HEK293 (cell line): ENCODE measurements around the gene NKD1.

Experiments
- CTCF ChIA-PET: fragments of 350-600 bp; formaldehyde crosslinking; extraction: SDS; loops from one replicate; lab custom pipeline; 2021; ENCODE audit warnings: antibody characterized with exemption; lab: Yijun Ruan, JAX
- POLR2A ChIA-PET: fragments of 300-600 bp; formaldehyde crosslinking; extraction: SDS; loops from one replicate; lab custom pipeline; 2020; ENCODE audit warnings: antibody characterized with exemption, inconsistent platforms; lab: Yijun Ruan, JAX
- H3K27ac ChIP-seq: fragments of 200-500 bp; sonication (Bioruptor generic); 2 replicates; pipeline ENCODE4 v1.5.1; 2014; ENCODE audit warnings: low read depth, low read length, control low read depth, inconsistent platforms; ENCODE audit errors: extremely low read depth
- H3K36me3 ChIP-seq, 2 experiments: fragments of 200-500 bp in 1 of 2; sonication (Bioruptor generic) in 1 of 2; 1 replicate in 1 of 2; 2 replicates in 1 of 2; pipeline ENCODE4 v1.5.1; 2014 to 2017; ENCODE audit warnings: inconsistent platforms in 2 of 2, low read length in 2 of 2; ENCODE audit not compliant: control insufficient read depth in 2 of 2, insufficient read depth in 1 of 2
- H3K4me1 ChIP-seq: fragments of 200-500 bp; sonication (Bioruptor generic); 2 replicates; pipeline ENCODE4 v1.5.1; 2014; ENCODE audit warnings: mild to moderate bottlenecking, low read length, inconsistent platforms; ENCODE audit not compliant: control insufficient read depth, insufficient read depth
- H3K4me3 ChIP-seq: 2 replicates; pipeline ENCODE4 v1.5.1; 2011; ENCODE audit warnings: low read depth, mild to moderate bottlenecking, control low read depth, low read length, moderate library complexity
- H3K9me3 ChIP-seq: fragments of 200-500 bp; sonication (Bioruptor generic); 2 replicates; pipeline ENCODE4 v1.5.1; 2014; ENCODE audit warnings: low read depth, low read length, inconsistent platforms; ENCODE audit not compliant: control insufficient read depth, insufficient read depth
- HIC1 ChIP-seq: fragments of 450-650 bp; formaldehyde crosslinking; IDR thresholded peaks from 2 replicates; pipeline ENCODE4 v1.5.1; 2016; ENCODE audit warnings: missing biosample characterization, missing genetic modification characterization
- KLF16 ChIP-seq: fragments of 450-650 bp; formaldehyde crosslinking; IDR thresholded peaks from 2 replicates; pipeline ENCODE4 v1.5.1; 2017; ENCODE audit warnings: missing biosample characterization, missing genetic modification characterization
- MEIS1 ChIP-seq: sonication (generic); formaldehyde crosslinking; IDR thresholded peaks from 2 replicates; pipeline ENCODE4 v1.8.1; 2022; ENCODE audit warnings: missing genetic modification reagents, mild to moderate bottlenecking, borderline replicate concordance
- MYNN ChIP-seq: fragments of 450-650 bp; formaldehyde crosslinking; IDR thresholded peaks from 2 replicates; pipeline ENCODE4 v1.5.1; 2016; ENCODE audit warnings: missing biosample characterization, missing genetic modification characterization, borderline replicate concordance
- REPIN1 ChIP-seq: fragments of 450-650 bp; formaldehyde crosslinking; IDR thresholded peaks from 2 replicates; pipeline ENCODE4 v1.5.1; 2017; ENCODE audit warnings: missing biosample characterization, missing genetic modification characterization, low read depth
- SP2 ChIP-seq: fragments of 450-650 bp; formaldehyde crosslinking; IDR thresholded peaks from 2 replicates; pipeline ENCODE4 v1.5.1; 2016; ENCODE audit warnings: missing biosample characterization, missing genetic modification characterization
- TCF7L2 ChIP-seq: IDR thresholded peaks from 2 replicates; pipeline ENCODE4 v1.6.1; 2011; ENCODE audit warnings: low read depth, mild to moderate bottlenecking, inconsistent platforms, low read length, moderate library complexity, borderline replicate concordance
- ZBTB1 ChIP-seq: fragments of 450-650 bp; formaldehyde crosslinking; IDR thresholded peaks from 2 replicates; pipeline ENCODE4 v1.5.1; 2016; ENCODE audit warnings: missing biosample characterization, missing genetic modification characterization
- ZFP37 ChIP-seq: fragments of 450-650 bp; formaldehyde crosslinking; IDR thresholded peaks from 2 replicates; pipeline ENCODE4 v1.5.1; 2016; ENCODE audit warnings: missing biosample characterization, missing genetic modification characterization
- ZIC2 ChIP-seq: fragments of 450-650 bp; formaldehyde crosslinking; IDR thresholded peaks from 2 replicates; pipeline ENCODE4 v1.5.1; 2016; ENCODE audit warnings: missing biosample characterization, missing genetic modification characterization
- ZNF121 ChIP-seq: fragments of 450-650 bp; formaldehyde crosslinking; IDR thresholded peaks from 2 replicates; pipeline ENCODE4 v1.5.1; 2016; ENCODE audit warnings: missing biosample characterization, missing genetic modification characterization
- ZNF133 ChIP-seq: fragments of 450-650 bp; formaldehyde crosslinking; IDR thresholded peaks from 2 replicates; pipeline ENCODE4 v1.5.1; 2016; ENCODE audit warnings: missing biosample characterization, missing genetic modification characterization
- ZNF19 ChIP-seq: fragments of 450-650 bp; formaldehyde crosslinking; IDR thresholded peaks from 2 replicates; pipeline ENCODE4; 2016; ENCODE audit warnings: missing biosample characterization, missing genetic modification characterization, low read depth
- ZNF202 ChIP-seq: fragments of 450-650 bp; formaldehyde crosslinking; IDR thresholded peaks from 2 replicates; pipeline ENCODE4 v1.5.1; 2016; ENCODE audit warnings: missing biosample characterization, missing genetic modification characterization, borderline replicate concordance
- ZNF404 ChIP-seq: fragments of 450-650 bp; formaldehyde crosslinking; IDR thresholded peaks from 2 replicates; pipeline ENCODE4 v1.5.1; 2017; ENCODE audit warnings: missing biosample characterization, missing genetic modification characterization
- ZNF558 ChIP-seq: fragments of 450-650 bp; formaldehyde crosslinking; IDR thresholded peaks from 2 replicates; pipeline ENCODE4 v1.5.1; 2016; ENCODE audit warnings: missing biosample characterization, missing genetic modification characterization
- ZNF580 ChIP-seq: fragments of 450-650 bp; formaldehyde crosslinking; IDR thresholded peaks from 2 replicates; pipeline ENCODE4 v1.5.1; 2016; ENCODE audit warnings: missing biosample characterization, missing genetic modification characterization
- ZNF600 ChIP-seq: fragments of 450-650 bp; formaldehyde crosslinking; IDR thresholded peaks from 2 replicates; pipeline ENCODE4 v1.5.1; 2016; ENCODE audit warnings: missing biosample characterization, missing genetic modification characterization
- ZNF768 ChIP-seq: fragments of 450-650 bp; formaldehyde crosslinking; IDR thresholded peaks from 2 replicates; pipeline ENCODE4 v1.5.1; 2018; ENCODE audit warnings: missing biosample characterization, mild to moderate bottlenecking, missing genetic modification characterization
- ZNF843 ChIP-seq: fragments of 450-650 bp; formaldehyde crosslinking; IDR thresholded peaks from 2 replicates; pipeline ENCODE4 v1.5.1; 2016; ENCODE audit warnings: missing biosample characterization, missing genetic modification characterization
- ZSCAN23 ChIP-seq: fragments of 450-650 bp; formaldehyde crosslinking; IDR thresholded peaks from 2 replicates; pipeline ENCODE4 v1.5.1; 2016; ENCODE audit warnings: missing biosample characterization, missing genetic modification characterization
- TF ChIP-seq, protein P1 (sequence below): fragments of 450-650 bp; formaldehyde crosslinking; IDR thresholded peaks from 2 replicates; pipeline ENCODE4; 2016; ENCODE audit warnings: missing biosample characterization, missing genetic modification characterization
- TF ChIP-seq, protein P2 (sequence below): fragments of 450-650 bp; formaldehyde crosslinking; IDR thresholded peaks from 2 replicates; pipeline ENCODE4 v1.5.1; 2017; ENCODE audit warnings: missing biosample characterization, missing genetic modification characterization
- TF ChIP-seq, protein P3 (sequence below): fragments of 450-650 bp; formaldehyde crosslinking; conservative IDR thresholded peaks from 2 replicates; pipeline ENCODE4 v1.5.1; 2016; ENCODE audit warnings: low read depth, missing biosample characterization, missing genetic modification characterization
- TF ChIP-seq, protein P4 (sequence below): fragments of 450-650 bp; IDR thresholded peaks from 2 replicates; pipeline ENCODE4 v1.5.1; 2018; ENCODE audit warnings: missing biosample characterization, mild to moderate bottlenecking, missing genetic modification characterization
- TF ChIP-seq, protein P5 (sequence below): fragments of 450-650 bp; formaldehyde crosslinking; IDR thresholded peaks from 2 replicates; pipeline ENCODE4 v1.5.0; 2017; ENCODE audit warnings: missing biosample characterization, missing genetic modification characterization, borderline replicate concordance

The NKD1 gene

GRCh38 chr16:50546125-50546524 lies 2.1 kb upstream of the NKD1 start:
- CTCF ChIA-PET: interaction anchor here (1.0 kb wide), 1 partner anchor 37 kb away, joined by 3 read pairs; no protein-coding TSS in a partner anchor

DNA sequence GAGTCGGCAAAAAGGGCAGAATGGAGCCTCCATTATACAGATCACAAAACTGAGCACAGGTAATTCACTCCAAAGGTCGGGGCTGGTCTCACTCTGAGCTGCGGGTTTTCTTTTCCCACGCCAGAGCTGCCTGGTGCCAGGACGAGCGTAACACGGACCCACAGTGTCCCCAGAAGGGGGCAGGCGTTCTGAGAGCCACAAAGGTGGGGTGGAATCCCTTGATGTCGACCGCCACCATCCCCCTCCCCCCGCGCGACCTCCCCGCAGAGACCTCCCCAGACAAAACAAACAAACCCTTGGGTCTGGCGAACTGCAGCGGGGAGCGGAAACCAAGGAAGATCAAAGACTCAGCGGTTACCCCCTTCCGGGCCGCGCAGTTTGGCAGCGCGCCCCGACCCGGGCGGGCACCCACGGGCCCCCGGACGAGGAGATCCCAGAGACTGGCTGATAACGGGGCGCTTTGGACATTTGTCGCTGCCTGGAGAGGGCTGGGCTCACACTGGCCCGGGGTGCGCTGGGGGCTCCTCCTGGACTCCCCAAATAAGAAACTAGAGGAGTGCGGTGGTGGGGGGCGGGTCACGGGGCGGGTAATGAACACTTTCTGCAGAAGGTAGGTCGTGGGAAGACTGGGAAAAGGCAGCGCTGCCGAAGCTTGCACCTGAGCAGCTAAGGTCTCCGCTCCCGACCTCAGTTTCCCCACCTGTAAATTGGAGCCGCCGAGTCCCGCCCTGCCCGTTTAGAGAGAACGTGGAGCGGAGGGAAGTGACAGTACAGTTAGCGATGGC lies 664 bp upstream of the NKD1 start:
- CTCF ChIA-PET: interaction anchor here (0.8 kb wide), 1 partner anchor 29 kb away, joined by 5 read pairs; no protein-coding TSS in a partner anchor
- peak overlapping the region; percentile 48 for H3K4me3 ChIP-seq
- no peak overlapping the region for H3K27ac ChIP-seq
- POLR2A ChIA-PET: no interaction called here
- no peaks in the 10 kb centered on the region for H3K36me3 ChIP-seq
- no peaks in the 10 kb centered on the region for H3K9me3 ChIP-seq
- H3K4me1 ChIP-seq: no peaks in the 10 kb centered on the region
- no peak for TF ChIP-seq ZNF121 (tag by site-specific recombination)
- TF ChIP-seq ZNF600 (tag by site-specific recombination): 0 out of 2 replicates have a peak, but pooled peaks have one; percentile 35
- TF ChIP-seq, protein P1, sequence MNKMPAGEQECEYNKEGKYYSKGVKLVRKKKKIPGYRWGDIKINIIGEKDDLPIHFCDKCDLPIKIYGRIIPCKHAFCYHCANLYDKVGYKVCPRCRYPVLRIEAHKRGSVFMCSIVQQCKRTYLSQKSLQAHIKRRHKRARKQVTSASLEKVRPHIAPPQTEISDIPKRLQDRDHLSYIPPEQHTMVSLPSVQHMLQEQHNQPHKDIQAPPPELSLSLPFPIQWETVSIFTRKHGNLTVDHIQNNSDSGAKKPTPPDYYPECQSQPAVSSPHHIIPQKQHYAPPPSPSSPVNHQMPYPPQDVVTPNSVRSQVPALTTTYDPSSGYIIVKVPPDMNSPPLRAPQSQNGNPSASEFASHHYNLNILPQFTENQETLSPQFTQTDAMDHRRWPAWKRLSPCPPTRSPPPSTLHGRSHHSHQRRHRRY (tag by site-specific recombination): no peak
- TF ChIP-seq TCF7L2: peak; percentile 90; the same call in 1 of the 2 replicates
- TF ChIP-seq HIC1: peak; percentile 47; the same call in 1 of the 2 replicates
- TF ChIP-seq, protein P2, sequence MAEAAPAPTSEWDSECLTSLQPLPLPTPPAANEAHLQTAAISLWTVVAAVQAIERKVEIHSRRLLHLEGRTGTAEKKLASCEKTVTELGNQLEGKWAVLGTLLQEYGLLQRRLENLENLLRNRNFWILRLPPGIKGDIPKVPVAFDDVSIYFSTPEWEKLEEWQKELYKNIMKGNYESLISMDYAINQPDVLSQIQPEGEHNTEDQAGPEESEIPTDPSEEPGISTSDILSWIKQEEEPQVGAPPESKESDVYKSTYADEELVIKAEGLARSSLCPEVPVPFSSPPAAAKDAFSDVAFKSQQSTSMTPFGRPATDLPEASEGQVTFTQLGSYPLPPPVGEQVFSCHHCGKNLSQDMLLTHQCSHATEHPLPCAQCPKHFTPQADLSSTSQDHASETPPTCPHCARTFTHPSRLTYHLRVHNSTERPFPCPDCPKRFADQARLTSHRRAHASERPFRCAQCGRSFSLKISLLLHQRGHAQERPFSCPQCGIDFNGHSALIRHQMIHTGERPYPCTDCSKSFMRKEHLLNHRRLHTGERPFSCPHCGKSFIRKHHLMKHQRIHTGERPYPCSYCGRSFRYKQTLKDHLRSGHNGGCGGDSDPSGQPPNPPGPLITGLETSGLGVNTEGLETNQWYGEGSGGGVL (tag by site-specific recombination): peak; percentile 90
- TF ChIP-seq ZNF133 (tag by site-specific recombination): no peak
- TF ChIP-seq, protein P3, sequence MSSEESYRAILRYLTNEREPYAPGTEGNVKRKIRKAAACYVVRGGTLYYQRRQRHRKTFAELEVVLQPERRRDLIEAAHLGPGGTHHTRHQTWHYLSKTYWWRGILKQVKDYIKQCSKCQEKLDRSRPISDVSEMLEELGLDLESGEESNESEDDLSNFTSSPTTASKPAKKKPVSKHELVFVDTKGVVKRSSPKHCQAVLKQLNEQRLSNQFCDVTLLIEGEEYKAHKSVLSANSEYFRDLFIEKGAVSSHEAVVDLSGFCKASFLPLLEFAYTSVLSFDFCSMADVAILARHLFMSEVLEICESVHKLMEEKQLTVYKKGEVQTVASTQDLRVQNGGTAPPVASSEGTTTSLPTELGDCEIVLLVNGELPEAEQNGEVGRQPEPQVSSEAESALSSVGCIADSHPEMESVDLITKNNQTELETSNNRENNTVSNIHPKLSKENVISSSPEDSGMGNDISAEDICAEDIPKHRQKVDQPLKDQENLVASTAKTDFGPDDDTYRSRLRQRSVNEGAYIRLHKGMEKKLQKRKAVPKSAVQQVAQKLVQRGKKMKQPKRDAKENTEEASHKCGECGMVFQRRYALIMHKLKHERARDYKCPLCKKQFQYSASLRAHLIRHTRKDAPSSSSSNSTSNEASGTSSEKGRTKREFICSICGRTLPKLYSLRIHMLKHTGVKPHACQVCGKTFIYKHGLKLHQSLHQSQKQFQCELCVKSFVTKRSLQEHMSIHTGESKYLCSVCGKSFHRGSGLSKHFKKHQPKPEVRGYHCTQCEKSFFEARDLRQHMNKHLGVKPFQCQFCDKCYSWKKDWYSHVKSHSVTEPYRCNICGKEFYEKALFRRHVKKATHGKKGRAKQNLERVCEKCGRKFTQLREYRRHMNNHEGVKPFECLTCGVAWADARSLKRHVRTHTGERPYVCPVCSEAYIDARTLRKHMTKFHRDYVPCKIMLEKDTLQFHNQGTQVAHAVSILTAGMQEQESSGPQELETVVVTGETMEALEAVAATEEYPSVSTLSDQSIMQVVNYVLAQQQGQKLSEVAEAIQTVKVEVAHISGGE (tag by site-specific recombination): peak; percentile 22; the same call in 1 of the 2 replicates
- no peak for TF ChIP-seq KLF16
- TF ChIP-seq ZNF404 (tag by site-specific recombination): no peak

More at GRCh38 chr16:50546125-50546524, 2.1 kb upstream of the NKD1 start:
- POLR2A ChIA-PET: no interaction called here
- TF ChIP-seq MEIS1 (no peak), ZNF768 (no peak), ZNF843 (tag by site-specific recombination) (no peak), REPIN1 (tag by site-specific recombination) (no peak), ZNF580 (tag by site-specific recombination) (no peak), ZBTB1 (no peak), SP2 (tag by site-specific recombination) (no peak), ZNF558 (tag by site-specific recombination) (no peak), ZFP37 (no peak), ZSCAN23 (tag by site-specific recombination) (no peak), ZNF19 (tag by site-specific recombination) (no peak), ZIC2 (no peak), ZNF202 (tag by site-specific recombination) (no peak), MYNN (tag by site-specific recombination) (no peak)
- TF ChIP-seq, protein P4, sequence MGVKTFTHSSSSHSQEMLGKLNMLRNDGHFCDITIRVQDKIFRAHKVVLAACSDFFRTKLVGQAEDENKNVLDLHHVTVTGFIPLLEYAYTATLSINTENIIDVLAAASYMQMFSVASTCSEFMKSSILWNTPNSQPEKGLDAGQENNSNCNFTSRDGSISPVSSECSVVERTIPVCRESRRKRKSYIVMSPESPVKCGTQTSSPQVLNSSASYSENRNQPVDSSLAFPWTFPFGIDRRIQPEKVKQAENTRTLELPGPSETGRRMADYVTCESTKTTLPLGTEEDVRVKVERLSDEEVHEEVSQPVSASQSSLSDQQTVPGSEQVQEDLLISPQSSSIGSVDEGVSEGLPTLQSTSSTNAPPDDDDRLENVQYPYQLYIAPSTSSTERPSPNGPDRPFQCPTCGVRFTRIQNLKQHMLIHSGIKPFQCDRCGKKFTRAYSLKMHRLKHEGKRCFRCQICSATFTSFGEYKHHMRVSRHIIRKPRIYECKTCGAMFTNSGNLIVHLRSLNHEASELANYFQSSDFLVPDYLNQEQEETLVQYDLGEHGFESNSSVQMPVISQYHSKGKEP: no peak
- TF ChIP-seq, protein P5, sequence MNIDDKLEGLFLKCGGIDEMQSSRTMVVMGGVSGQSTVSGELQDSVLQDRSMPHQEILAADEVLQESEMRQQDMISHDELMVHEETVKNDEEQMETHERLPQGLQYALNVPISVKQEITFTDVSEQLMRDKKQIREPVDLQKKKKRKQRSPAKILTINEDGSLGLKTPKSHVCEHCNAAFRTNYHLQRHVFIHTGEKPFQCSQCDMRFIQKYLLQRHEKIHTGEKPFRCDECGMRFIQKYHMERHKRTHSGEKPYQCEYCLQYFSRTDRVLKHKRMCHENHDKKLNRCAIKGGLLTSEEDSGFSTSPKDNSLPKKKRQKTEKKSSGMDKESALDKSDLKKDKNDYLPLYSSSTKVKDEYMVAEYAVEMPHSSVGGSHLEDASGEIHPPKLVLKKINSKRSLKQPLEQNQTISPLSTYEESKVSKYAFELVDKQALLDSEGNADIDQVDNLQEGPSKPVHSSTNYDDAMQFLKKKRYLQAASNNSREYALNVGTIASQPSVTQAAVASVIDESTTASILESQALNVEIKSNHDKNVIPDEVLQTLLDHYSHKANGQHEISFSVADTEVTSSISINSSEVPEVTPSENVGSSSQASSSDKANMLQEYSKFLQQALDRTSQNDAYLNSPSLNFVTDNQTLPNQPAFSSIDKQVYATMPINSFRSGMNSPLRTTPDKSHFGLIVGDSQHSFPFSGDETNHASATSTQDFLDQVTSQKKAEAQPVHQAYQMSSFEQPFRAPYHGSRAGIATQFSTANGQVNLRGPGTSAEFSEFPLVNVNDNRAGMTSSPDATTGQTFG (tag by site-specific recombination): no peak
- no peak overlapping the region for H3K4me3 ChIP-seq
- H3K36me3 ChIP-seq: no peaks in the 10 kb centered on the region
- no peak overlapping the region for H3K27ac ChIP-seq
- no peaks in the 10 kb centered on the region for H3K9me3 ChIP-seq
- no peaks in the 10 kb centered on the region for H3K4me1 ChIP-seq
